Activated CD8-positive, alpha-beta memory T cell treated with anti-CD3 and anti-CD28 coated beads for 36 hours (primary cell): ENCODE results near the gene CNP. TPM values are rescaled to one million over a fixed set of nuclear protein-coding genes. Genes with fewer than 3 reads are reported as not detected.
"Not testable (repeated sequence)": the region's sequence is repeated elsewhere in the genome, so short reads cannot be mapped to it uniquely, and the experiment has no call there.

Source experiments
- CTCF ChIA-PET: fragments of 350-600 bp; sonication (Branson Sonifier 250); formaldehyde crosslinking; loops from one replicate; lab custom pipeline; 2021; ENCODE audit warnings: antibody characterized with exemption; lab: Charles Lee
- POLR2A ChIA-PET: fragments of 350-600 bp; sonication (Branson Sonifier 250); formaldehyde crosslinking; loops from one replicate; lab custom pipeline; 2021; ENCODE audit warnings: antibody characterized with exemption; lab: Charles Lee
- total RNA-seq, 2 experiments: library from RNA; stranded (reverse); gene quantifications; one replicate each; pipeline ENCODE4 v1.2.3, GENCODE V29; 2021

The CNP gene
- 10 to 100 TPM; 66.8 to 67.6 TPM for total RNA-seq

- CTCF ChIA-PET, result interaction anchor here (0.5 to 3.6 kb wide), 9 partner anchors 9 to 273 kb away, joined by 3 to 16 read pairs (median 4); partner anchors contain the start of genes DNAJC7, NKIRAS2 and ODAD4
- POLR2A ChIA-PET, result interaction anchor here (0.6 to 1.9 kb wide), 13 partner anchors 8 to 374 kb away, joined by 3 to 12 read pairs (median 4); partner anchors contain the start of genes ACLY, DHX58, DNAJC7 and ODAD4
Observed at GRCh38 chr17:41966463-41967140, at the start of gene CNP. CNP (plus strand) TSS chr17:41966795; CDS start chr17:41966885, 90 bp downstream.

- ChIA-PET POLR2A (interaction anchor here (3.2 kb wide), 1 partner anchor 13 kb away, joined by 27 read pairs; the partner anchor contains the start of gene ODAD4), CTCF (interaction anchor here (0.6 to 1.2 kb wide), 2 partner anchors 15 to 1023 kb away, joined by 3 to 4 read pairs; no protein-coding TSS in a partner anchor)
Observed at GRCh38 chr17:41917192-41917591, 49.4 kb upstream of the CNP start.

- ChIA-PET CTCF (interaction anchor here (0.6 to 1.9 kb wide), 4 partner anchors 12 to 1022 kb away, joined by 3 to 9 read pairs (median 4); partner anchors contain the start of gene ODAD4), POLR2A (interaction anchor here (0.6 to 3.2 kb wide), 6 partner anchors 10 to 105 kb away, joined by 3 to 27 read pairs (median 4); partner anchors contain the start of genes CNP, DNAJC7, FKBP10 and KLHL11)
Observed at GRCh38 chr17:41917679-41918313, 48.8 kb upstream of the CNP start.

GRCh38 chr17:41918314-41919164 is 48.1 kb upstream of the CNP start, which contains the start of gene ACLY:
ACLY (minus strand) TSS chr17:41918951; CDS start chr17:41913873, 5,078 bp downstream.
- CTCF ChIA-PET, result interaction anchor here (0.9 to 1.9 kb wide), 5 partner anchors 11 to 263 kb away, joined by 3 to 9 read pairs (median 3); partner anchors contain the start of genes KLHL11 and ODAD4
- POLR2A ChIA-PET, result interaction anchor here (0.5 to 3.2 kb wide), 9 partner anchors 10 to 1071 kb away, joined by 3 to 27 read pairs (median 3); partner anchors contain the start of genes CNP, DNAJC7, FKBP10 and KLHL11

GRCh38 chr17:41919165-41919817 is 47.3 kb upstream of the CNP start:
- CTCF ChIA-PET, result interaction anchor here (0.9 to 1.9 kb wide), 3 partner anchors 10 to 262 kb away, joined by 3 to 9 read pairs (median 3); partner anchors contain the start of genes KLHL11 and ODAD4
- POLR2A ChIA-PET, result interaction anchor here (0.5 to 3.2 kb wide), 3 partner anchors 11 to 55 kb away, joined by 3 to 27 read pairs (median 7); partner anchors contain the start of genes KLHL11 and ODAD4

GRCh38 chr17:41919840-41920579 is 46.6 kb upstream of the CNP start:
- POLR2A ChIA-PET, result interaction anchor here (3.2 kb wide), 1 partner anchor 10 kb away, joined by 27 read pairs; the partner anchor contains the start of gene ODAD4
- CTCF ChIA-PET, result interaction anchor here (0.7 to 1.9 kb wide), 2 partner anchors 10 to 61 kb away, joined by 4 to 9 read pairs; partner anchors contain the start of gene ODAD4

GRCh38 chr17:41920580-41920955 is 46.0 kb upstream of the CNP start:
- ChIA-PET POLR2A (no interaction called here), CTCF (interaction anchor here (0.6 to 0.7 kb wide), 2 partner anchors 61 to 127 kb away, joined by 3 to 4 read pairs; no protein-coding TSS in a partner anchor)

GRCh38 chr17:41925991-41926590 is 40.5 kb upstream of the CNP start:
- CTCF ChIA-PET, result no interaction called here
- POLR2A ChIA-PET, result no interaction called here

GRCh38 chr17:41928693-41929251 is 37.8 kb upstream of the CNP start:
- POLR2A ChIA-PET, result interaction anchor here (0.9 to 2.4 kb wide), 3 partner anchors 10 to 64 kb away, joined by 3 to 27 read pairs (median 3); partner anchors contain the start of genes ACLY and KLHL11
- CTCF ChIA-PET, result interaction anchor here (0.6 to 2.4 kb wide), 6 partner anchors 10 to 234 kb away, joined by 3 to 9 read pairs (median 4); partner anchors contain the start of gene ACLY

GRCh38 chr17:41930009-41930832 is 36.4 kb upstream of the CNP start, which contains the start of gene ODAD4:
ODAD4 (plus strand) TSS chr17:41930617; CDS start chr17:41930724, 107 bp downstream.
- POLR2A ChIA-PET, result interaction anchor here (0.5 to 2.4 kb wide), 5 partner anchors 11 to 443 kb away, joined by 3 to 27 read pairs (median 4); partner anchors contain the start of genes ACLY, DHX58 and KLHL11
- CTCF ChIA-PET, result interaction anchor here (1.0 to 2.4 kb wide), 6 partner anchors 9 to 188 kb away, joined by 3 to 9 read pairs (median 4); partner anchors contain the start of genes ACLY and CNP

- ChIA-PET POLR2A (interaction anchor here (0.5 to 2.4 kb wide), 4 partner anchors 12 to 443 kb away, joined by 3 to 27 read pairs (median 4); partner anchors contain the start of genes ACLY and DHX58), CTCF (interaction anchor here (1.0 to 2.4 kb wide), 6 partner anchors 8 to 188 kb away, joined by 3 to 9 read pairs (median 4); partner anchors contain the start of genes ACLY and CNP)
Observed at GRCh38 chr17:41930833-41931156, 35.8 kb upstream of the CNP start.

GRCh38 chr17:41931715-41932114 is 34.9 kb upstream of the CNP start:
- CTCF ChIA-PET, result not testable (repeated sequence)

GRCh38 chr17:41932816-41933389 is 33.7 kb upstream of the CNP start:
- CTCF ChIA-PET, result interaction anchor here (0.7 kb wide), 2 partner anchors 221 to 460 kb away, joined by 3 to 4 read pairs; no protein-coding TSS in a partner anchor
- POLR2A ChIA-PET, result interaction anchor here (0.6 kb wide), 2 partner anchors 14 to 289 kb away, joined by 3 read pairs; partner anchors contain the start of gene ACLY

More at GRCh38 chr17:41931715-41932114, 34.9 kb upstream of the CNP start:
- POLR2A ChIA-PET, result not testable (repeated sequence)

- CTCF ChIA-PET, result no interaction called here
Observed at GRCh38 chr17:41935641-41936040, 31.0 kb upstream of the CNP start.

More at GRCh38 chr17:41935641-41936040, 31.0 kb upstream of the CNP start:
- POLR2A ChIA-PET, result no interaction called here
